ENCODE data around the gene SPINK9.

SPINK9 gene

DNA sequence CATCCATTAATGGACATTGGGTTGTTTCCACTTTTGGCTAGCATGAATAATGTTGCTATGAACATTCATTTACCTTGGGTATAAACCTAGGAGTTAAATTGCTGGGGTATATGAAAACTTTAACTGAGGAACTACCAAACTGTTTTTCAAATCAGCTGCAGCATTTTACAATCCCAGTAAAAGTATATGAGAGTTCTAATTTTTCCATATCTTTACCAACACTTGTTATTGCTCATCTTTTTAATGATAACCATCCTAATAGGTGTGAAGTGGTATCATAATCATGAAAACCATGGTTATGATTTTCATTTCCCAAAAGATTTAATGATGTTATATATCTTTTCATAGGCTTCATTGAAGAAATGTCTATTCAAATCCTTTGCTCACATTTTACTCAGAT, 32.9 kb downstream of the SPINK9 start:
- no peak overlapping the region for H3K27ac ChIP-seq (ENCODE audit: extremely low read depth, low read depth, low read length)
- no peak overlapping the region for H3K4me3 ChIP-seq (ENCODE audit: low read depth, low read length)
- no peaks in the 10 kb centered on the region for H3K4me1 ChIP-seq (ENCODE audit: control insufficient read depth, insufficient read depth, low read length)
- ChIA-PET CTCF (no interaction called here), POLR2A (no interaction called here)
- no peaks in the 10 kb centered on the region for H3K9me3 ChIP-seq (ENCODE audit: control insufficient read depth, insufficient read depth, low read depth, low read length)
- TF ChIP-seq ZNF184 (tag by site-specific recombination; IDR thresholded peaks at IDR 0.05): peak; percentile 97
- TF ChIP-seq, protein P1, sequence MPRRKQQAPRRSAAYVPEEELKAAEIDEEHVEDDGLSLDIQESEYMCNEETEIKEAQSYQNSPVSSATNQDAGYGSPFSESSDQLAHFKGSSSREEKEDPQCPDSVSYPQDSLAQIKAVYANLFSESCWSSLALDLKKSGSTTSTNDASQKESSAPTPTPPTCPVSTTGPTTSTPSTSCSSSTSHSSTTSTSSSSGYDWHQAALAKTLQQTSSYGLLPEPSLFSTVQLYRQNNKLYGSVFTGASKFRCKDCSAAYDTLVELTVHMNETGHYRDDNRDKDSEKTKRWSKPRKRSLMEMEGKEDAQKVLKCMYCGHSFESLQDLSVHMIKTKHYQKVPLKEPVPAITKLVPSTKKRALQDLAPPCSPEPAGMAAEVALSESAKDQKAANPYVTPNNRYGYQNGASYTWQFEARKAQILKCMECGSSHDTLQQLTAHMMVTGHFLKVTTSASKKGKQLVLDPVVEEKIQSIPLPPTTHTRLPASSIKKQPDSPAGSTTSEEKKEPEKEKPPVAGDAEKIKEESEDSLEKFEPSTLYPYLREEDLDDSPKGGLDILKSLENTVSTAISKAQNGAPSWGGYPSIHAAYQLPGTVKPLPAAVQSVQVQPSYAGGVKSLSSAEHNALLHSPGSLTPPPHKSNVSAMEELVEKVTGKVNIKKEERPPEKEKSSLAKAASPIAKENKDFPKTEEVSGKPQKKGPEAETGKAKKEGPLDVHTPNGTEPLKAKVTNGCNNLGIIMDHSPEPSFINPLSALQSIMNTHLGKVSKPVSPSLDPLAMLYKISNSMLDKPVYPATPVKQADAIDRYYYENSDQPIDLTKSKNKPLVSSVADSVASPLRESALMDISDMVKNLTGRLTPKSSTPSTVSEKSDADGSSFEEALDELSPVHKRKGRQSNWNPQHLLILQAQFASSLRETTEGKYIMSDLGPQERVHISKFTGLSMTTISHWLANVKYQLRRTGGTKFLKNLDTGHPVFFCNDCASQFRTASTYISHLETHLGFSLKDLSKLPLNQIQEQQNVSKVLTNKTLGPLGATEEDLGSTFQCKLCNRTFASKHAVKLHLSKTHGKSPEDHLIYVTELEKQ (tag by site-specific recombination; IDR thresholded peaks at IDR 0.05; ENCODE audit: borderline replicate concordance): no peak
- no peaks in the 10 kb centered on the region for H3K36me3 ChIP-seq (ENCODE audit: control insufficient read depth in 2 of 2, insufficient read depth in 1 of 2, low read length in 2 of 2)

DNA sequence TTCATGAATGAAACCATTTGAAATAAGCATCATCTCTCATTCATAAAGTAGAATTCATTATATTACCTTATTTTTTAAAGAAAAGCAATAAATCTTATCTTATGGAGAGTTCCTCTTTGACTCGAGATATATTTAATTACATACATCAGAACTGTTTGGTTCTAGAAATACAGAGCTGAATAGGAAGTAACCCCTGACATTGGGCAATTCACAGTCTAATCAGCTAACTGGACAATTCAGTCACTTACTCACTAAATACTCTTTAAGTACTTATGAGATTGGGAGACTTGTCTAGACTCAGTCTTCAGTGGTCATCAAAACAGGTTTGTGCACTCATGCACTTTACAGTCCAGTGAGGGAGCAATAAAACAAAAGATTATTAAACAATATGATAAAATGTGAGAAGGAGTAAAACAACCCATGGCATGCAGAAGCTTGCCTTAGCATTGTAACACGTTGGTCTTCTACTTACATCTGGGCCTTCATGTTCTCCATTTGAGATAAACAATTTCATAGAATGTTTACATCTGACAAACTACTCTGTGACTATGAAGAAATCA, 36.9 kb downstream of the SPINK9 start:
- H3K4me1 ChIP-seq (ENCODE audit: control insufficient read depth, insufficient read depth, low read length): no peaks in the 10 kb centered on the region
- H3K27ac ChIP-seq (ENCODE audit: extremely low read depth, low read depth, low read length): no peak overlapping the region
- H3K36me3 ChIP-seq (ENCODE audit: control insufficient read depth in 2 of 2, insufficient read depth in 1 of 2, low read length in 2 of 2): no peaks in the 10 kb centered on the region
- POLR2A ChIA-PET: no interaction called here
- TF ChIP-seq HOXA7 (CRISPR knock-in tag; IDR thresholded peaks at IDR 0.05; ENCODE audit: borderline replicate concordance) (no peak), ZNF37A (tag by site-specific recombination; IDR thresholded peaks at IDR 0.05) (no peak), OSR2 (tag by site-specific recombination; IDR thresholded peaks at IDR 0.05) (no peak), ZNF354C (tag by site-specific recombination; IDR thresholded peaks at IDR 0.05; ENCODE audit: borderline replicate concordance, low read depth) (no peak), ZNF791 (tag by site-specific recombination; IDR thresholded peaks at IDR 0.05) (no peak)
- TF ChIP-seq, protein P2, sequence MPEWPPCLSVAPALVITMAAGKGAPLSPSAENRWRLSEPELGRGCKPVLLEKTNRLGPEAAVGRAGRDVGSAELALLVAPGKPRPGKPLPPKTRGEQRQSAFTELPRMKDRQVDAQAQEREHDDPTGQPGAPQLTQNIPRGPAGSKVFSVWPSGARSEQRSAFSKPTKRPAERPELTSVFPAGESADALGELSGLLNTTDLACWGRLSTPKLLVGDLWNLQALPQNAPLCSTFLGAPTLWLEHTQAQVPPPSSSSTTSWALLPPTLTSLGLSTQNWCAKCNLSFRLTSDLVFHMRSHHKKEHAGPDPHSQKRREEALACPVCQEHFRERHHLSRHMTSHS (tag by site-specific recombination; IDR thresholded peaks at IDR 0.05): no peak
- TF ChIP-seq, protein P3, sequence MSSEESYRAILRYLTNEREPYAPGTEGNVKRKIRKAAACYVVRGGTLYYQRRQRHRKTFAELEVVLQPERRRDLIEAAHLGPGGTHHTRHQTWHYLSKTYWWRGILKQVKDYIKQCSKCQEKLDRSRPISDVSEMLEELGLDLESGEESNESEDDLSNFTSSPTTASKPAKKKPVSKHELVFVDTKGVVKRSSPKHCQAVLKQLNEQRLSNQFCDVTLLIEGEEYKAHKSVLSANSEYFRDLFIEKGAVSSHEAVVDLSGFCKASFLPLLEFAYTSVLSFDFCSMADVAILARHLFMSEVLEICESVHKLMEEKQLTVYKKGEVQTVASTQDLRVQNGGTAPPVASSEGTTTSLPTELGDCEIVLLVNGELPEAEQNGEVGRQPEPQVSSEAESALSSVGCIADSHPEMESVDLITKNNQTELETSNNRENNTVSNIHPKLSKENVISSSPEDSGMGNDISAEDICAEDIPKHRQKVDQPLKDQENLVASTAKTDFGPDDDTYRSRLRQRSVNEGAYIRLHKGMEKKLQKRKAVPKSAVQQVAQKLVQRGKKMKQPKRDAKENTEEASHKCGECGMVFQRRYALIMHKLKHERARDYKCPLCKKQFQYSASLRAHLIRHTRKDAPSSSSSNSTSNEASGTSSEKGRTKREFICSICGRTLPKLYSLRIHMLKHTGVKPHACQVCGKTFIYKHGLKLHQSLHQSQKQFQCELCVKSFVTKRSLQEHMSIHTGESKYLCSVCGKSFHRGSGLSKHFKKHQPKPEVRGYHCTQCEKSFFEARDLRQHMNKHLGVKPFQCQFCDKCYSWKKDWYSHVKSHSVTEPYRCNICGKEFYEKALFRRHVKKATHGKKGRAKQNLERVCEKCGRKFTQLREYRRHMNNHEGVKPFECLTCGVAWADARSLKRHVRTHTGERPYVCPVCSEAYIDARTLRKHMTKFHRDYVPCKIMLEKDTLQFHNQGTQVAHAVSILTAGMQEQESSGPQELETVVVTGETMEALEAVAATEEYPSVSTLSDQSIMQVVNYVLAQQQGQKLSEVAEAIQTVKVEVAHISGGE (tag by site-specific recombination; conservative IDR thresholded peaks at IDR 0.05; ENCODE audit: low read depth): no peak
- no peak overlapping the region for H3K4me3 ChIP-seq (ENCODE audit: low read depth, low read length)
- CTCF ChIA-PET: interaction anchor here (0.6 to 5.6 kb wide), 5 partner anchors 16 to 515 kb away, joined by 3 to 59 read pairs (median 9); partner anchors contain the start of gene SPINK7
- H3K9me3 ChIP-seq (ENCODE audit: control insufficient read depth, insufficient read depth, low read depth, low read length): no peaks in the 10 kb centered on the region

DNA sequence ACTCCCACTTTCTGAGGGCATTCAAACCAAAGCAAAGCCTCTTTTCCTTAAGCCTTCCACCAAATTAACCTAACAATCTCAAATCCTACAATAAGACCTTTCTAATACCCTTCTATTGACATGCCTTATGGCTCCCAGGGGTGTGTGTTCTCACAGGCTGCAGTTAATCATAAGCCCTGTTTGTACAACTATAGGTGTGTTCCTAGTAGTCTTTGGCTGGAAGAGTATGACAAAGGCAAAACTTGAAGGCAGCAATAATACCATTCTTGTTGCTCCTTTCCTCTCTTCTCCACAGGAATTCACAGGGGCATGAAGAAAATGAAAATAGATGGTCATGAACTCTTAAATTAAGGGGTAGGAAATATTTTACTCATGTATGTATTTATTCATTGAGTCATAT, 37.5 kb downstream of the SPINK9 start:
- Histone ChIP-seq H3K27ac (ENCODE audit: extremely low read depth, low read depth, low read length) (no peak overlapping the region), H3K36me3 (ENCODE audit: control insufficient read depth in 2 of 2, insufficient read depth in 1 of 2, low read length in 2 of 2) (no peaks in the 10 kb centered on the region), H3K4me1 (ENCODE audit: control insufficient read depth, insufficient read depth, low read length) (no peaks in the 10 kb centered on the region), H3K9me3 (ENCODE audit: control insufficient read depth, insufficient read depth, low read depth, low read length) (no peaks in the 10 kb centered on the region), H3K4me3 (ENCODE audit: low read depth, low read length) (no peak overlapping the region)
- POLR2A ChIA-PET: no interaction called here
- no peak for TF ChIP-seq ZNF768 (tag by site-specific recombination; IDR thresholded peaks at IDR 0.05)
- TF ChIP-seq ZNF155 (tag by site-specific recombination; IDR thresholded peaks at IDR 0.05): no peak
- no peak for TF ChIP-seq ZNF610 (tag by site-specific recombination; IDR thresholded peaks at IDR 0.05; ENCODE audit: borderline replicate concordance)
- TF ChIP-seq ZNF792 (tag by site-specific recombination; IDR thresholded peaks at IDR 0.05): no peak
- no peak for TF ChIP-seq HOXD13 (CRISPR knock-in tag; IDR thresholded peaks at IDR 0.05; ENCODE audit: borderline replicate concordance)
- CTCF ChIA-PET: interaction anchor here (1.0 to 5.6 kb wide), 7 partner anchors 17 to 516 kb away, joined by 3 to 59 read pairs (median 15); partner anchors contain the start of gene SPINK7
